ENCODE data around the gene ETNK2.

DNA sequence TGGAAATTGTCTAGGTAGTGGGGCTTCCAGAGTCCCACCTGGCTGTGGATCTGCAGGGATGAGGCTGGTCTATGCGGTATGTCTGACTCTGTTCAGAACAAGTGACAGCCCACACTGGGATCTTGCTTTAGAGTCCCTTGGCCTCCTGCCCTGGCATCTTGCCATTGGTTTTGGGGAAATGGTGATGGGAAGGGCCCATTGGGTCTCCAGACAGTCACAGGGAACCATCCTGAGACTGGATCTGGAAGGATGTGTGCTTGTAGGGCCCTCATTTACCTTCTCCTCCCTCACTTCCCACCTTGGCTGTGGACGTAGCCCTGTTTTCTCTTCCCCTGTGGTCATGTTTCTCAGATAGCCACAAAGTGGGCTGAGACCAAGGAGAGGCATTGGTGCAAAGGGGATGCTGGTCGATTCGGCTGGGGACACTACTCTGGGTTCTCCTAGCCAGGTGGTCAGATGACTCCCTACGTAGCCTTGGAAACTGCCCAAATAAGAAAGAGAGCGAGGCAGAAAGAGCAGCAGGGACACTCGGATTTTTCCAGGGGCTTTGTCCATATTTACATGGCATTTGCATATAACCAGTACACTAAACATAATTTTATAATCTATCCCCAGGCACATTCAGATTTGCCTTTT lies 63.8 kb downstream of the ETNK2 start:
- TF ChIP-seq, protein P1, sequence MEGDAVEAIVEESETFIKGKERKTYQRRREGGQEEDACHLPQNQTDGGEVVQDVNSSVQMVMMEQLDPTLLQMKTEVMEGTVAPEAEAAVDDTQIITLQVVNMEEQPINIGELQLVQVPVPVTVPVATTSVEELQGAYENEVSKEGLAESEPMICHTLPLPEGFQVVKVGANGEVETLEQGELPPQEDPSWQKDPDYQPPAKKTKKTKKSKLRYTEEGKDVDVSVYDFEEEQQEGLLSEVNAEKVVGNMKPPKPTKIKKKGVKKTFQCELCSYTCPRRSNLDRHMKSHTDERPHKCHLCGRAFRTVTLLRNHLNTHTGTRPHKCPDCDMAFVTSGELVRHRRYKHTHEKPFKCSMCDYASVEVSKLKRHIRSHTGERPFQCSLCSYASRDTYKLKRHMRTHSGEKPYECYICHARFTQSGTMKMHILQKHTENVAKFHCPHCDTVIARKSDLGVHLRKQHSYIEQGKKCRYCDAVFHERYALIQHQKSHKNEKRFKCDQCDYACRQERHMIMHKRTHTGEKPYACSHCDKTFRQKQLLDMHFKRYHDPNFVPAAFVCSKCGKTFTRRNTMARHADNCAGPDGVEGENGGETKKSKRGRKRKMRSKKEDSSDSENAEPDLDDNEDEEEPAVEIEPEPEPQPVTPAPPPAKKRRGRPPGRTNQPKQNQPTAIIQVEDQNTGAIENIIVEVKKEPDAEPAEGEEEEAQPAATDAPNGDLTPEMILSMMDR (conservative IDR thresholded peaks at IDR 0.05; ENCODE audit: low read depth in 2 of 2) = no peak
- TF ChIP-seq EZH2 (IDR thresholded peaks at IDR 0.05; ENCODE audit: low read depth, unreplicated experiment) (no peak), POLR2AphosphoS5 (IDR thresholded peaks at IDR 0.05; ENCODE audit: low read depth) (no peak), ZNF331 (CRISPR knock-in tag; IDR thresholded peaks at IDR 0.05; ENCODE audit: low read depth) (no peak)
